Adrenal gland (tissue), 12 donors: ENCODE results near the gene PRSS56. TPM values are rescaled to one million over a fixed set of nuclear protein-coding genes. Genes with fewer than 3 reads are reported as not detected.
A peak's percentile ranks its signal among the peaks of the same experiment; 100 is the strongest.

Experiments used
- DNase-seq, 7 donors: peaks; one replicate each; pipeline ENCODE4 v3.0.0-alpha.2; 2019 to 2020
- H3K27ac ChIP-seq, 5 donors: fragments of 200-600 bp; sonication (generic) in 4 of 5; 1 replicate in 3 of 5; 2 replicates in 2 of 5; pipeline versions ENCODE4 v1.5.1 to v1.8.0; 2016 to 2020; ENCODE audit warnings: mild to moderate bottlenecking in 1 of 5
- H3K27me3 ChIP-seq: fragments of 200-600 bp; 2 replicates; pipeline ENCODE4 v1.8.0; 2021
- H3K36me3 ChIP-seq, 2 donors: fragments of 200-600 bp; replicated peaks in 1 of 2; 1 replicate in 1 of 2; 2 replicates in 1 of 2; pipeline versions ENCODE4 v1.5.1 to v1.8.0; 2018 to 2022
- H3K4me1 ChIP-seq, 2 donors: fragments of 200-600 bp; replicated peaks in 1 of 2; 1 replicate in 1 of 2; 2 replicates in 1 of 2; pipeline versions ENCODE4 v1.5.1 to v1.8.0; 2018 to 2021
- H3K4me3 ChIP-seq, 4 donors: fragments of 200-600 bp; sonication (generic) in 3 of 4; one replicate each; pipeline ENCODE4 v1.5.1; 2016 to 2018
- H3K9me3 ChIP-seq, 3 donors: fragments of 200-600 bp; sonication (generic) in 1 of 3; replicated peaks in 1 of 3; 1 replicate in 2 of 3; 2 replicates in 1 of 3; pipeline versions ENCODE4 v1.5.1 to v1.8.0; 2016 to 2021
- CTCF ChIP-seq, 6 experiments: fragments of 450-650 bp in 4 of 6; fragments of 200-600 bp in 2 of 6; sonication (generic) in 1 of 6; IDR thresholded peaks; 1 replicate in 5 of 6; 2 replicates in 1 of 6; pipeline versions ENCODE4 v1.5.1 to v1.8.0; 2016 to 2021; ENCODE audit warnings: antibody characterized with exemption in 6 of 6, mild to moderate bottlenecking in 2 of 6, moderate library complexity in 1 of 6
- POLR2A ChIP-seq, 2 donors: fragments of 450-650 bp; IDR thresholded peaks; one replicate each; pipeline ENCODE4 v1.6.1; 2017; ENCODE audit warnings: antibody characterized with exemption in 2 of 2, mild to moderate bottlenecking in 2 of 2, moderate library complexity in 1 of 2
- WGBS, 4 donors: extraction: QIAGEN DNeasy Blood & Tissue Kit in 2 of 4; methylation state at CpG; one replicate each; pipeline versions ENCODE4 v1.1.5 to v1.1.7; 2013 to 2017; 5-methylcytosine and 5-hydroxymethylcytosine counted together
- intact Hi-C, 2 donors: fragments of 100-400 bp; cut with DNase I; formaldehyde crosslinking; loops; one replicate each; pipeline versions ENCODE4 v1.14.1 to v1.15.0; 2022 to 2023
- polyA plus RNA-seq, 3 donors: library from polyadenylated mRNA; stranded (reverse); fragments of 200-250 nt in 2 of 3; fragments of 350-450 nt in 1 of 3; fragmentation: Illumina TruSeq in 1 of 3; extraction: RNeasy Lipid Tissue Mini Kit (QIAGEN cat#74804) in 1 of 3; gene quantifications; one replicate each; pipeline ENCODE4 v1.2.3, GENCODE V29; 2013 to 2014
- total RNA-seq, 9 donors: library from RNA; depleted of rRNA in 4 of 9; stranded (reverse); fragments of >200 nt in 4 of 9; fragments of 120-200 nt in 1 of 9; fragmentation: NEBNext Ultra II Directional in 1 of 9; extraction: Animal tissue kit (Norgen Biotek cat#: 25700) in 1 of 9; gene quantifications; one replicate each; pipeline versions ENCODE4 v1.1.0 to v1.2.4, GENCODE V29; 2013 to 2023
- donor health status: healthy with polysubstance abuse.
- donor health status: Bipolar disorder and iron deficiency.
- donor health status: DM: yes; HTN: yes; CAD: no.
- donor health status: DM: no; HTN: no; CAD: no.
- donor health status: DM: no; HTN: no; CAD: no.
- donor health status: DM: yes; HTN: yes; CAD: no.

Gene PRSS56
- total and polyA plus RNA-seq, 12 donors = 0.06 to 0.28 (median 0.07) TPM; not detected in 9

- no peak overlapping the region for H3K4me3 ChIP-seq
- H3K27ac ChIP-seq = no peak overlapping the region
- H3K27me3 ChIP-seq = peaks cover 28% of the 10 kb centered on the region
- intact Hi-C loops = no loop called here
- WGBS, 4 donors = 89 to 93% (median 92%) methylated on average over 19 to 29 of the region's 30 CpGs
- H3K4me1 ChIP-seq = peaks cover 0 to 7% of the 10 kb centered on the region in 2 donors
- DNase-seq = peak in 1 of 7 donors; percentile 5
- TF ChIP-seq POLR2A (IDR thresholded peaks at IDR 0.05) (no peak), CTCF (IDR thresholded peaks at IDR 0.05) (no peak)
- no peaks in the 10 kb centered on the region for H3K36me3 ChIP-seq
- H3K9me3 ChIP-seq = no peaks in the 10 kb centered on the region
Observed at GRCh38 chr2:232490221-232491138, 29.7 kb upstream of the PRSS56 start.

- TF ChIP-seq CTCF (IDR thresholded peaks at IDR 0.05) (no peak), POLR2A (IDR thresholded peaks at IDR 0.05) (no peak)
- Histone ChIP-seq H3K36me3 (no peaks in the 10 kb centered on the region), H3K4me1 (peaks cover 0 to 7% of the 10 kb centered on the region in 2 donors), H3K4me3 (no peak overlapping the region), H3K27ac (no peak overlapping the region), H3K27me3 (peaks cover 20% of the 10 kb centered on the region), H3K9me3 (no peaks in the 10 kb centered on the region)
- intact Hi-C loops = no loop called here
- peak in 1 of 7 donors; percentile 4 for DNase-seq
- 87 to 94% (median 91%) methylated on average over 10 to 12 of the region's 12 CpGs for WGBS, 4 donors
Observed at GRCh38 chr2:232491139-232491780, 28.9 kb upstream of the PRSS56 start.

GRCh38 chr2:232492236-232492848, 27.8 kb upstream of the PRSS56 start:
- Histone ChIP-seq H3K27ac (no peak overlapping the region), H3K27me3 (peaks cover 10% of the 10 kb centered on the region), H3K9me3 (no peaks in the 10 kb centered on the region), H3K36me3 (no peaks in the 10 kb centered on the region), H3K4me1 (peaks cover 0 to under 1% of the 10 kb centered on the region in 2 donors), H3K4me3 (no peak overlapping the region)
- 75 to 82% (median 80%) methylated on average over 8 of the region's 8 CpGs for WGBS, 4 donors
- no peak for TF ChIP-seq POLR2A (IDR thresholded peaks at IDR 0.05)
- no peak for TF ChIP-seq CTCF (IDR thresholded peaks at IDR 0.05)
- intact Hi-C loops = no loop called here
- no peak for DNase-seq
